Posterior vena cava (tissue), 2 donors: Measurements from ENCODE around the gene CCDC27. TPM values are rescaled to one million over a fixed set of nuclear protein-coding genes. Genes with fewer than 3 reads are reported as not detected.
"Not testable (repeated sequence)": the region's sequence is repeated elsewhere in the genome, so short reads cannot be mapped to it uniquely, and the experiment has no call there.

ENCODE experiments used
- DNase-seq: peaks from one replicate; pipeline ENCODE4 v3.0.0-alpha.2; 2020; ENCODE audit warnings: low spot score
- intact Hi-C, 2 donors: fragments of 100-400 bp; cut with DNase I; formaldehyde crosslinking; loops; one replicate each; pipeline versions ENCODE4 v1.14.1 to v1.14.2; 2022 to 2023
- total RNA-seq, 2 donors: library from RNA; stranded (reverse); fragmentation: NEBNext Ultra II Directional; extraction: Animal tissue kit (Norgen Biotek cat#: 25700); gene quantifications; one replicate each; pipeline ENCODE4 v1.2.1, GENCODE V29; 2021
- donor health status: DM: yes; HTN: yes; CAD: no.
- donor health status: DM: yes; HTN: yes; CAD: no.

The CCDC27 gene
- total RNA-seq, 2 donors from 2014 or later, result not detected

GRCh38 chr1:3747522-3747848 lies 4.8 kb upstream of the CCDC27 start:
- intact Hi-C loops, result no loop called here
- no peak for DNase-seq

GRCh38 chr1:3747903-3748302 lies 4.3 kb upstream of the CCDC27 start:
- no peak for DNase-seq
- intact Hi-C loops, result no loop called here

- DNase-seq, intact Hi-C loops: not testable (repeated sequence)
These were observed 3.8 kb upstream of the CCDC27 start for GRCh38 chr1:3748316-3748900.

- intact Hi-C loops, result no loop called here
- no peak for DNase-seq
These were observed 2.7 kb upstream of the CCDC27 start for GRCh38 chr1:3749512-3749911.

GRCh38 chr1:3750741-3751140 lies 1.5 kb upstream of the CCDC27 start:
- intact Hi-C loops, result no loop called here
- no peak for DNase-seq

- DNase-seq, result no peak
- intact Hi-C loops, result no loop called here
These were observed 1.6 kb downstream of the CCDC27 start for GRCh38 chr1:3753656-3754454.

GRCh38 chr1:3756394-3756793 lies 4.1 kb downstream of the CCDC27 start:
- intact Hi-C loops, result no loop called here
- no peak for DNase-seq

- intact Hi-C loops, result no loop called here
- no peak for DNase-seq
These were observed 6.9 kb downstream of the CCDC27 start for GRCh38 chr1:3759164-3759563.

GRCh38 chr1:3759796-3760195 lies 7.5 kb downstream of the CCDC27 start:
- intact Hi-C loops, result no loop called here
- no peak for DNase-seq

GRCh38 chr1:3761296-3762010 lies 9.2 kb downstream of the CCDC27 start:
- intact Hi-C loops, result no loop called here

GRCh38 chr1:3762151-3762872 lies 10.1 kb downstream of the CCDC27 start:
- intact Hi-C loops, result no loop called here
- no peak for DNase-seq

More at GRCh38 chr1:3761296-3762010, 9.2 kb downstream of the CCDC27 start:
- DNase-seq, result no peak

GRCh38 chr1:3762873-3763228 lies 10.6 kb downstream of the CCDC27 start:
- no peak for DNase-seq
- intact Hi-C loops, result no loop called here

- no peak for DNase-seq
- intact Hi-C loops, result no loop called here
These were observed 11.3 kb downstream of the CCDC27 start for GRCh38 chr1:3763351-3764125.

- DNase-seq, result no peak
- intact Hi-C loops, result no loop called here
These were observed 15.2 kb downstream of the CCDC27 start for GRCh38 chr1:3767328-3767925.

- no peak for DNase-seq
- intact Hi-C loops, result no loop called here
These were observed 16.7 kb downstream of the CCDC27 start for GRCh38 chr1:3768811-3769390.

- DNase-seq, result no peak
- intact Hi-C loops, result no loop called here
These were observed 18.0 kb downstream of the CCDC27 start for GRCh38 chr1:3770047-3770765.

- intact Hi-C loops, result no loop called here
- no peak for DNase-seq
These were observed 19.1 kb downstream of the CCDC27 start for GRCh38 chr1:3771108-3772026.
